Neural progenitor cell (in vitro differentiated cells): ENCODE data around the gene SNAP29. TPM values are rescaled to one million over a fixed set of nuclear protein-coding genes. Genes with fewer than 3 reads are reported as not detected.

Experiments
- DNase-seq: peaks from one replicate; pipeline ENCODE4 v3.0.0-alpha.2; 2016; ENCODE audit warnings: low spot score
- H2AFZ ChIP-seq: fragments of 200-600 bp; sonication (generic); replicated peaks from 2 replicates; pipeline ENCODE4 v1.6.1; 2016; ENCODE audit warnings: antibody characterized with exemption
- H3F3A ChIP-seq: fragments of 200-600 bp; sonication (generic); 2 replicates; pipeline ENCODE4 v1.6.1; 2016; ENCODE audit warnings: antibody characterized with exemption, low read depth
- H3K27ac ChIP-seq: fragments of 200-600 bp; sonication (generic); 2 replicates; pipeline ENCODE4 v1.5.1; 2016; ENCODE audit warnings: mild to moderate bottlenecking
- H3K27me3 ChIP-seq: fragments of 200-600 bp; sonication (generic); 2 replicates; pipeline ENCODE4 v1.6.1; 2016; ENCODE audit warnings: mild to moderate bottlenecking, moderate library complexity
- H3K36me3 ChIP-seq: fragments of 200-600 bp; sonication (generic); 2 replicates; pipeline ENCODE4 v1.5.1; 2016
- H3K4me1 ChIP-seq: fragments of 200-600 bp; sonication (generic); 2 replicates; pipeline ENCODE4 v1.6.1; 2016; ENCODE audit warnings: mixed run types
- H3K4me2 ChIP-seq: fragments of 200-600 bp; sonication (generic); 2 replicates; pipeline ENCODE4 v1.6.1; 2016
- H3K4me3 ChIP-seq: fragments of 200-600 bp; sonication (generic); 2 replicates; pipeline ENCODE4 v1.5.1; 2016
- H3K79me2 ChIP-seq: fragments of 200-600 bp; sonication (generic); 2 replicates; pipeline ENCODE4 v1.6.1; 2016; ENCODE audit warnings: low read depth
- H3K9ac ChIP-seq: fragments of 200-600 bp; sonication (generic); 2 replicates; pipeline ENCODE4 v1.6.1; 2016
- H3K9me3 ChIP-seq: fragments of 200-600 bp; sonication (generic); 2 replicates; pipeline ENCODE4 v1.5.1; 2016; ENCODE audit warnings: low read depth
- H4K20me1 ChIP-seq: fragments of 200-600 bp; sonication (generic); 2 replicates; pipeline ENCODE4 v1.6.1; 2016; ENCODE audit warnings: low read depth
- H3K27ac Mint-ChIP-seq: 3 replicates; pipeline ENCODE4 v1.8.0; 2021; ENCODE audit warnings: mixed read lengths
- H3K27me3 Mint-ChIP-seq: 2 replicates; pipeline ENCODE4 v1.8.0; 2022; ENCODE audit warnings: low read depth, mild to moderate bottlenecking, inconsistent platforms, moderate library complexity, mixed read lengths; ENCODE audit not compliant: insufficient read depth
- H3K36me3 Mint-ChIP-seq: 3 replicates; pipeline ENCODE4 v1.8.0; 2021; ENCODE audit warnings: mixed read lengths
- H3K4me1 Mint-ChIP-seq: 3 replicates; pipeline ENCODE4 v1.8.0; 2021; ENCODE audit warnings: mixed read lengths
- H3K4me3 Mint-ChIP-seq: 3 replicates; pipeline ENCODE4 v1.8.0; 2021; ENCODE audit warnings: mild to moderate bottlenecking, moderate library complexity, mixed read lengths
- H3K9me3 Mint-ChIP-seq: 3 replicates; pipeline ENCODE4 v1.8.0; 2020; ENCODE audit warnings: mixed read lengths
- CTCF ChIP-seq: fragments of 200-600 bp; sonication (generic); IDR thresholded peaks from 2 replicates; pipeline ENCODE4 v1.5.1; 2017; ENCODE audit warnings: antibody characterized with exemption, mild to moderate bottlenecking
- EZH2 ChIP-seq: fragments of 200-600 bp; sonication (generic); IDR thresholded peaks from 2 replicates; pipeline ENCODE4 v1.6.1; 2017; ENCODE audit warnings: antibody characterized with exemption, mild to moderate bottlenecking, moderate library complexity
- EZH2phosphoT487 ChIP-seq: fragments of 200-600 bp; sonication (generic); IDR thresholded peaks from 2 replicates; pipeline ENCODE4 v1.6.1; 2017; ENCODE audit warnings: antibody characterized with exemption
- total RNA-seq: library from RNA; depleted of rRNA; stranded (reverse); fragments of >200 nt; gene quantifications from 2 replicates; pipeline ENCODE4 v1.2.3, GENCODE V29; 2015; ENCODE audit warnings: low replicate concordance

Gene SNAP29
- total RNA-seq, 1 donor from 2014 or later = 5.6 TPM

- DNase-seq = no peak
- Mint-ChIP-seq H3K36me3 (peaks cover 50% of the 10 kb centered on the region), H3K4me3 (no peak overlapping the region), H3K4me1 (peaks cover 14% of the 10 kb centered on the region), H3K27ac (no peak overlapping the region), H3K9me3 (no peaks in the 10 kb centered on the region), H3K27me3 (peaks cover 3% of the 10 kb centered on the region)
- no peaks in the 10 kb centered on the region for H3K4me1 ChIP-seq
- H3F3A ChIP-seq = peaks cover 11% of the 10 kb centered on the region
- H3K4me2 ChIP-seq = no peak overlapping the region
- H4K20me1 ChIP-seq = peaks cover 98% of the 10 kb centered on the region
- H3K4me3 ChIP-seq = no peak overlapping the region
- no peaks in the 10 kb centered on the region for H3K36me3 ChIP-seq
- no peaks in the 10 kb centered on the region for H3K9me3 ChIP-seq
- peak overlapping the region; percentile 11 for H3K27ac ChIP-seq
- peaks cover 100% of the 10 kb centered on the region for H3K79me2 ChIP-seq
- H2AFZ ChIP-seq = no peak overlapping the region
- TF ChIP-seq EZH2phosphoT487 (no peak), EZH2 (no peak), CTCF (no peak)
- H3K9ac ChIP-seq = no peak overlapping the region
- no peaks in the 10 kb centered on the region for H3K27me3 ChIP-seq
Measured at GRCh38 chr22:20940186-20940651, 81.4 kb downstream of the SNAP29 start.

Other genes with a start within 250 kb of the SNAP29 start
- gene SERPIND1, start 84.9 kb upstream of the SNAP29 start, total RNA-seq = not detected in 2 replicates
- 24.4 and 43.3 TPM in 2 replicates for gene PI4KA, start 196 bp upstream of the SNAP29 start, total RNA-seq
- gene CRKL, start 58.4 kb downstream of the SNAP29 start, total RNA-seq = 91.0 and 109 TPM in 2 replicates
- 4.3 and 12.0 TPM in 2 replicates for gene AIFM3, start 108.2 kb downstream of the SNAP29 start, total RNA-seq
- 21.9 and 39.4 TPM in 2 replicates for gene LZTR1, start 123.3 kb downstream of the SNAP29 start, total RNA-seq
- 14.7 and 29.2 TPM in 2 replicates for gene THAP7, start 143.1 kb downstream of the SNAP29 start, total RNA-seq
- 0.36 and 0.53 TPM in 2 replicates for gene P2RX6, start 156.2 kb downstream of the SNAP29 start, total RNA-seq
- 0.34 TPM in 1 of 2 replicates, not detected in the other for gene SLC7A4, start 173.6 kb downstream of the SNAP29 start, total RNA-seq
- not detected in 2 replicates for gene LRRC74B, start 186.9 kb downstream of the SNAP29 start, total RNA-seq